H9 (cell line): ENCODE results near the gene MYH9. TPM values are rescaled to one million over a fixed set of nuclear protein-coding genes. Genes with fewer than 3 reads are reported as not detected.
A peak's percentile ranks its signal among the peaks of the same experiment; 100 is the strongest.

ENCODE experiments used
- DNase-seq: peaks from one replicate; pipeline ENCODE4 v3.0.0-alpha.2; 2017
- H2AFZ ChIP-seq: one replicate; pipeline ENCODE4 v1.6.1; 2013; ENCODE audit warnings: mild to moderate bottlenecking, low read length, control low read depth, moderate library complexity
- H2AK5ac ChIP-seq: 2 replicates; pipeline ENCODE4 v1.6.1; 2013; ENCODE audit warnings: low read length, control low read depth, mixed read lengths; ENCODE audit not compliant: insufficient read length
- H2BK120ac ChIP-seq: one replicate; pipeline ENCODE4 v1.6.1; 2013; ENCODE audit warnings: low read depth, mild to moderate bottlenecking, low read length, control low read depth, inconsistent platforms; ENCODE audit not compliant: poor library complexity, severe bottlenecking
- H2BK12ac ChIP-seq: 2 replicates; pipeline ENCODE4 v1.6.1; 2013; ENCODE audit warnings: low read length, control low read depth, mixed read lengths, low read depth; ENCODE audit not compliant: insufficient read length
- H2BK15ac ChIP-seq: 2 replicates; pipeline ENCODE4 v1.6.1; 2013; ENCODE audit warnings: low read depth, low read length, control low read depth
- H2BK20ac ChIP-seq: one replicate; pipeline ENCODE4 v1.6.1; 2013; ENCODE audit warnings: low read depth, mild to moderate bottlenecking, low read length, control low read depth, inconsistent platforms; ENCODE audit not compliant: poor library complexity, severe bottlenecking
- H2BK5ac ChIP-seq: 2 replicates; pipeline ENCODE4 v1.6.1; 2013; ENCODE audit warnings: low read length, control low read depth, mixed read lengths; ENCODE audit not compliant: insufficient read length
- H3K14ac ChIP-seq: 2 replicates; pipeline ENCODE4 v1.6.1; 2013; ENCODE audit warnings: low read length, control low read depth; ENCODE audit not compliant: insufficient read depth
- H3K18ac ChIP-seq: 2 replicates; pipeline ENCODE4 v1.6.1; 2013; ENCODE audit warnings: low read depth, mild to moderate bottlenecking, mixed read lengths, low read length, control low read depth; ENCODE audit not compliant: insufficient read length
- H3K23ac ChIP-seq: 2 replicates; pipeline ENCODE4 v1.6.1; 2013; ENCODE audit warnings: low read length, control low read depth, mixed read lengths, low read depth; ENCODE audit not compliant: insufficient read length
- H3K23me2 ChIP-seq: 2 replicates; pipeline ENCODE4 v1.6.1; 2013; ENCODE audit warnings: low read depth, mild to moderate bottlenecking, mixed read lengths, low read length, control low read depth; ENCODE audit not compliant: insufficient read length, poor library complexity, severe bottlenecking
- H3K27ac ChIP-seq: 2 replicates; pipeline ENCODE4 v1.5.1; 2013; ENCODE audit warnings: low read length, control low read depth, mixed read lengths, low read depth; ENCODE audit not compliant: insufficient read length
- H3K27me3 ChIP-seq: 2 replicates; pipeline ENCODE4 v1.6.1; 2013; ENCODE audit warnings: low read length, control low read depth, inconsistent platforms; ENCODE audit not compliant: insufficient read depth
- H3K4ac ChIP-seq: 2 replicates; pipeline ENCODE4 v1.6.1; 2013; ENCODE audit warnings: low read depth, mild to moderate bottlenecking, control low read depth, inconsistent platforms, low read length, moderate library complexity
- H3K4me1 ChIP-seq: 2 replicates; pipeline ENCODE4 v1.6.1; 2013; ENCODE audit warnings: low read length, control low read depth, inconsistent platforms; ENCODE audit not compliant: insufficient read depth
- H3K4me2 ChIP-seq: 2 replicates; pipeline ENCODE4 v1.6.1; 2013; ENCODE audit warnings: low read length, control low read depth, mixed read lengths; ENCODE audit not compliant: insufficient read length, insufficient read depth
- H3K56ac ChIP-seq: 2 replicates; pipeline ENCODE4 v1.6.1; 2013; ENCODE audit warnings: low read depth, mild to moderate bottlenecking, mixed read lengths, low read length, control low read depth; ENCODE audit not compliant: insufficient read length
- H3K79me1 ChIP-seq: 2 replicates; pipeline ENCODE4 v1.6.1; 2013; ENCODE audit warnings: low read depth, mild to moderate bottlenecking, moderate library complexity, low read length, control low read depth, inconsistent platforms; ENCODE audit not compliant: insufficient read depth, poor library complexity, severe bottlenecking
- H3K79me2 ChIP-seq: 2 replicates; pipeline ENCODE4 v1.6.1; 2013; ENCODE audit warnings: low read length, control low read depth, inconsistent platforms; ENCODE audit not compliant: insufficient read depth
- H3K9ac ChIP-seq: 2 replicates; pipeline ENCODE4 v1.6.1; 2013; ENCODE audit warnings: low read length, control low read depth, mixed read lengths; ENCODE audit not compliant: insufficient read length; ENCODE audit errors: extremely low read depth
- H3K9me3 ChIP-seq: one replicate; pipeline ENCODE4 v1.6.1; 2013; ENCODE audit warnings: low read depth, low read length, inconsistent platforms; ENCODE audit not compliant: control insufficient read depth
- H3T11ph ChIP-seq: one replicate; pipeline ENCODE4 v1.6.1; 2013; ENCODE audit warnings: mild to moderate bottlenecking, low read length, control low read depth, inconsistent platforms
- H4K20me1 ChIP-seq: one replicate; pipeline ENCODE4 v1.6.1; 2013; ENCODE audit not compliant: control insufficient read depth, insufficient read length, insufficient read depth
- H4K5ac ChIP-seq: 2 replicates; pipeline ENCODE4 v1.6.1; 2013; ENCODE audit warnings: low read depth, mild to moderate bottlenecking, mixed read lengths, low read length, control low read depth; ENCODE audit not compliant: insufficient read length
- H4K8ac ChIP-seq: replicated peaks from 2 replicates; pipeline ENCODE4 v1.6.1; 2013; ENCODE audit warnings: low read length, control low read depth, mixed read lengths, low read depth; ENCODE audit not compliant: insufficient read length
- H4K91ac ChIP-seq: 2 replicates; pipeline ENCODE4 v1.6.1; 2013; ENCODE audit warnings: low read depth, mild to moderate bottlenecking, moderate library complexity, mixed read lengths, low read length, control low read depth; ENCODE audit not compliant: insufficient read length
- H3K27ac Mint-ChIP-seq, 3 experiments: 2 replicates in 2 of 3; 3 replicates in 1 of 3; pipeline ENCODE4 v1.8.0; 2020 to 2021; ENCODE audit warnings: mixed read lengths in 3 of 3, mild to moderate bottlenecking in 1 of 3, moderate library complexity in 1 of 3
- H3K27me3 Mint-ChIP-seq: 2 replicates; pipeline ENCODE4 v1.8.0; 2021; ENCODE audit warnings: low read depth, mild to moderate bottlenecking, moderate library complexity, mixed read lengths
- H3K36me3 Mint-ChIP-seq, 3 experiments: 2 replicates in 2 of 3; 3 replicates in 1 of 3; pipeline ENCODE4 v1.8.0; 2020 to 2021; ENCODE audit warnings: low read depth in 3 of 3, mixed read lengths in 3 of 3; ENCODE audit not compliant: insufficient read depth in 1 of 3
- H3K4me1 Mint-ChIP-seq, 2 experiments: 2 replicates each; pipeline ENCODE4 v1.8.0; 2020; ENCODE audit warnings: mixed read lengths in 2 of 2
- H3K4me3 Mint-ChIP-seq, 2 experiments: 2 replicates in 1 of 2; 3 replicates in 1 of 2; pipeline ENCODE4 v1.8.0; 2020 to 2021; ENCODE audit warnings: mild to moderate bottlenecking in 2 of 2, mixed read lengths in 2 of 2, moderate library complexity in 1 of 2
- H3K9me3 Mint-ChIP-seq, 2 experiments: 2 replicates in 1 of 2; 3 replicates in 1 of 2; pipeline ENCODE4 v1.8.0; 2020; ENCODE audit warnings: mild to moderate bottlenecking in 2 of 2, mixed read lengths in 2 of 2, moderate library complexity in 1 of 2
- CTCF ChIP-seq: fragments of 200-600 bp; sonication (generic); conservative IDR thresholded peaks from 3 replicates; pipeline ENCODE4 v1.8.0; 2021; ENCODE audit warnings: antibody characterized with exemption, mild to moderate bottlenecking
- WGBS: extraction: QIAGEN DNeasy Blood & Tissue Kit; methylation state at CpG from one replicate; pipeline ENCODE4 v1.1.7; 2013; ENCODE audit warnings: missing lambda C conversion rate, low lambda C conversion rate, mixed read lengths; ENCODE audit not compliant: insufficient read length; ENCODE audit errors: extremely low coverage; 5-methylcytosine and 5-hydroxymethylcytosine counted together
- total RNA-seq: library from RNA; stranded (reverse); gene quantifications from 2 replicates; pipeline ENCODE4 v1.2.1, GENCODE V29; 2021

The MYH9 gene
- total RNA-seq, 1 experiment from 2014 or later = 266 TPM

GRCh38 chr22:36244522-36245391 lies 143.0 kb downstream of the MYH9 start:
- no peak overlapping the region for H3K4ac ChIP-seq
- H2BK5ac ChIP-seq = no peak overlapping the region
- no peak overlapping the region for H3K18ac ChIP-seq
- no peak overlapping the region for H4K5ac ChIP-seq
- Mint-ChIP-seq H3K9me3 (peaks cover 18 to 20% of the 10 kb centered on the region in 2 experiments), H3K27me3 (peaks cover 11% of the 10 kb centered on the region), H3K36me3 (peaks cover 5 to 12% (median 9%) of the 10 kb centered on the region in 3 experiments; a peak in 6 of 7 replicates), H3K4me3 (no peak overlapping the region), H3K27ac (no peak overlapping the region), H3K4me1 (peaks cover 3% of the 10 kb centered on the region in 2 experiments)
- H3K27me3 ChIP-seq = no peaks in the 10 kb centered on the region
- WGBS = no CpG with 5 or more reads among the region's 5 CpGs
- H3T11ph ChIP-seq = no peak overlapping the region
- H2AFZ ChIP-seq = no peak overlapping the region
- no peak overlapping the region for H3K23ac ChIP-seq
- H2BK20ac ChIP-seq = no peak overlapping the region
- H4K91ac ChIP-seq = no peak overlapping the region
- no peaks in the 10 kb centered on the region for H3K23me2 ChIP-seq
- H3K27ac ChIP-seq = no peak overlapping the region
- no peaks in the 10 kb centered on the region for H3K79me2 ChIP-seq
- H3K9me3 ChIP-seq = peaks cover 10% of the 10 kb centered on the region
- TF ChIP-seq CTCF = no peak
- H2AK5ac ChIP-seq = no peak overlapping the region
- no peak overlapping the region for H2BK120ac ChIP-seq
- H3K79me1 ChIP-seq = no peaks in the 10 kb centered on the region
- H4K8ac ChIP-seq = no peak overlapping the region
- no peaks in the 10 kb centered on the region for H4K20me1 ChIP-seq
- H3K14ac ChIP-seq = no peak overlapping the region
- peak; percentile 1 for DNase-seq
- H3K56ac ChIP-seq = no peak overlapping the region
- no peak overlapping the region for H3K9ac ChIP-seq
- H2BK15ac ChIP-seq = no peak overlapping the region
- no peaks in the 10 kb centered on the region for H3K4me1 ChIP-seq
- no peak overlapping the region for H2BK12ac ChIP-seq
- H3K4me2 ChIP-seq = no peak overlapping the region
